Measurements from ENCODE around the gene AQP2.

Gene AQP2, protein sequence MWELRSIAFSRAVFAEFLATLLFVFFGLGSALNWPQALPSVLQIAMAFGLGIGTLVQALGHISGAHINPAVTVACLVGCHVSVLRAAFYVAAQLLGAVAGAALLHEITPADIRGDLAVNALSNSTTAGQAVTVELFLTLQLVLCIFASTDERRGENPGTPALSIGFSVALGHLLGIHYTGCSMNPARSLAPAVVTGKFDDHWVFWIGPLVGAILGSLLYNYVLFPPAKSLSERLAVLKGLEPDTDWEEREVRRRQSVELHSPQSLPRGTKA

DNA sequence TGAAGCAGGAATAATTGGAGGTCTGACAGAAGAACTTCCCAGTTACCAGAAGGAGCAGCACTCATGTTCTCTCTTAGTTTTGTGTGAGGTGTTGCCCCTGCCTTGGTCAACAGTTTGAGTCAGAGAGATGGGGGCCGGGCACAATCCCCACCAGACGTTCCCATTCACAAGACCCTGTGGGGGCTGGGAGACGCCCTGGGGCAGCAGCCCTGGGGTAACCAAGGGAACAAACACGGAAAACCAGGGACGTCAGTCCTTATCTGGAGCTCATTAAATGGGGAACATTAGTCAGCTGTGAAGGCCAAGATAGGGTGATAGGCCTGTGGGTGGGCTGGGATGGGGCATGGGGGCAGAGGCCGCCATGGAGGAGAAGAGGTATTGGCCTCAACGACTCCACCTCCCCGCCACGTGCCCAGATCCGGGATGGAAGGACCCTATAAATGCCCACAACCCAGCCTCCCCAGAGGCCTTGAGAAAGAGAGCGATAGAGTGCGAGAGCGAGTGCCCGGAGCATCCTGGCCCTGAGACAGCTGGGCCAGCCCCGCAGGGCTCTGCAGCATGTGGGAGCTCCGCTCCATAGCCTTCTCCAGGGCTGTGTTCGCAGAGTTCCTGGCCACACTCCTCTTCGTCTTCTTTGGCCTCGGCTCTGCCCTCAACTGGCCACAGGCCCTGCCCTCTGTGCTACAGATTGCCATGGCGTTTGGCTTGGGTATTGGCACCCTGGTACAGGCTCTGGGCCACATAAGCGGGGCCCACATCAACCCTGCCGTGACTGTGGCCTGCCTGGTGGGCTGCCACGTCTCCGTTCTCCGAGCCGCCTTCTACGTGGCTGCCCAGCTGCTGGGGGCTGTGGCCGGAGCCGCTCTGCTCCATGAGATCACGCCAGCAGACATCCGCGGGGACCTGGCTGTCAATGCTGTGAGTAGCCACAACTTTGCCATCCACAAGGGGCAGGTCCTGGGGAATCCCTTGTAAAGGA is at the start of gene AQP2:
AQP2 (plus strand) TSS at position 465 of the 979 bp plus-strand sequence; CDS start at position 559, 94 bp downstream.
- Histone ChIP-seq H3K27ac (ENCODE audit: low read length) (no peak within 1 kb of the TSS), H3K36me3 (ENCODE audit: insufficient read depth, low read depth, low read length) (no peaks in the 10 kb centered on the region), H3K4me3 (ENCODE audit: low read length) (no peak within 1 kb of the TSS), H3K27me3 (ENCODE audit: insufficient read depth, low read length) (peaks cover 14% of the 10 kb centered on the region), H3K9ac (ENCODE audit: low read depth, low read length) (no peak within 1 kb of the TSS), H3K9me3 (ENCODE audit: insufficient read depth, low read depth, low read length) (no peaks in the 10 kb centered on the region), H3K4me1 (ENCODE audit: insufficient read depth, low read length) (peaks cover 12% of the 10 kb centered on the region; the same call in 1 of the 2 replicates)

DNA sequence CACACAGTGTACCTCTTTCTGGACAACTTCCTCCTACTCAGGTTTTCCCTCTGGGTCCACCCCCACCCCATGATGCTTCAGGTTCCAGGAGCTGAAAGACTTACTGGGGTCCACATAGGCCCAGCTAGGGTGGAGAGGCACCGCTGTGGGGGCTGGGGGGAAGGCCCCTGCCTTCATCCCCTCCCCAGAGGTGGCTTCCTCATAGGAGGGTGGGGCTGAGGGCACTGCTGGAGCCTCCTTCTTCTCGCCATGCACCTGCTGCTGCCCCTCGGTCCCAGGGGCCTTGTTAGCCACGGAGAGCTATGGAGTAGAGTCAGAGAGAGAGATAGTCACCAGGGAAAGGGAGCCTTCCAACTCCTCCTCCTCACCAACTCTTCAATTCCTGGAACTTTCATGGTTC is 49.5 kb upstream of the AQP2 start:
- Histone ChIP-seq H3K4me3 (ENCODE audit: low read length) (no peak overlapping the region), H3K27me3 (ENCODE audit: insufficient read depth, low read length) (peaks cover 29% of the 10 kb centered on the region), H3K4me1 (ENCODE audit: insufficient read depth, low read length) (peaks cover 3% of the 10 kb centered on the region; the same call in 1 of the 2 replicates), H3K9me3 (ENCODE audit: insufficient read depth, low read depth, low read length) (no peaks in the 10 kb centered on the region), H3K27ac (ENCODE audit: low read length) (no peak overlapping the region), H3K36me3 (ENCODE audit: insufficient read depth, low read depth, low read length) (no peaks in the 10 kb centered on the region), H3K9ac (ENCODE audit: low read depth, low read length) (no peak overlapping the region)

DNA sequence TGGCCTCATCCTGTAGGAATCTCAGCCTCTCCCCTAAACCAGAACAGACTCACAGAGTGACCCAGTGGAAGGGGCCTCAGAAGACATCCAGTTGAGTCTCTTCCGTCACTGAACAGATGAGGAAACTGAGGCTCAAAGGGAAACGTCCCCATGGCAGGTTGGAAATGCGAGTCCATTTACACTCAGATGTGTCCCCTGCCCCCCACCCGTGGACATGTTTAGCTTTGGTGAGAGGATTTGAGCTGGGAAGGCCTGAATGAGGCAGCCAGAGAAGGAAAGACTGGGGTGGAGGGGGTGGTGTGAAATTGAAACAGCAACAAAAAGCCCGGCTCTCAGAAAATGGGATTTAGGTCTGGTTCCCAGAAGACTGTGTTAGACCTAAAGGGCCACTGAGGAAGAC is 48.6 kb upstream of the AQP2 start:
- no peak overlapping the region for H3K27ac ChIP-seq (ENCODE audit: low read length)
- no peaks in the 10 kb centered on the region for H3K9me3 ChIP-seq (ENCODE audit: insufficient read depth, low read depth, low read length)
- peaks cover 3% of the 10 kb centered on the region; the same call in 1 of the 2 replicates for H3K4me1 ChIP-seq (ENCODE audit: insufficient read depth, low read length)

DNA sequence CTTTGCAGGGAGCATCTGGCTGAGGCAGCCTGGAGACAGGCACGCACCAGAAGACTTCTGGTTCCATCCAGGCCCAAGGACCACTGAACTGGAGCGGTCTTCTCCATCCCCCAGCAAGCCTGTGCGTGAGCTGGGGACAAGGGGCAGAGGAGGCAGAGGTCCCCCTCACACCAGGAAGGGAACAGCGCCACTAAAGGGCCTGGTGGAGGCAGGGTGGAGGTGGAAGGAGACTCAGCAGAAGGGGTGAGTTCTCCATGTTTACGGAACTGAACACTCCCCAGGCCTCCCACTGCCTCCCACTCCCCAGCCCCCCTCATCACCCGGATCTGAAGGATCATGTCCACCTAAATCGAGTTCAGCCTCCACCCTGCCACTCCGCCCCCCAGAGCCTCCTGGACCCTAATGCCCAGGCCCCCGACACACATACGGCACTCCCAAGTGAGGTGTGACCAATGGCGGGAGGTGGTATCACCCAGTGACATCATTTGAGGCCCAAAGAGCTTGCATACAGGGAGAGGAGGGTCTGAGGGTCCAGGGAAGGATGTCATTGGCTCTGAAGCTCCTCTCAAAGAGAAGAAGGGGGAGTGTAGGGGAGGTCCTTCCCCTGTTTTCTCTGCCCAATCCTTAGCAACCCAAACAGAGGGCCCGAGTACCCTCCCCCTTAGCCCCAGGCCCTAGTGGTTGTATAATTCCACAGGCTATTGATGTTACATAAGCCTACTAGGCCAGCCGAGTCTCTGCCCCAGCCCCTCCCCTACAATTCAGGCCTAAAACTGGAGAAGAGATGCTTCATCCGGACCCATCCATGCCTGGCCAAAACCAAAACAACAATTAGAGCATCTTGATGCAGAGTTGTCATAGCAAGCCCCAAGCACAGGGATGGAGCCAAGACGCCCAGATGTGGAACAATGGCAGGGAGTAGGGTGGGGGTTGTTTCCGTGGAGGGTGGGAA is 47.9 kb upstream of the AQP2 start:
- Histone ChIP-seq H3K4me1 (ENCODE audit: insufficient read depth, low read length) (peaks cover 3% of the 10 kb centered on the region; the same call in 1 of the 2 replicates), H3K4me3 (ENCODE audit: low read length) (no peak overlapping the region), H3K27ac (ENCODE audit: low read length) (no peak overlapping the region), H3K9me3 (ENCODE audit: insufficient read depth, low read depth, low read length) (no peaks in the 10 kb centered on the region), H3K36me3 (ENCODE audit: insufficient read depth, low read depth, low read length) (no peaks in the 10 kb centered on the region), H3K27me3 (ENCODE audit: insufficient read depth, low read length) (peaks cover 29% of the 10 kb centered on the region), H3K9ac (ENCODE audit: low read depth, low read length) (no peak overlapping the region; the same call in 1 of the 2 replicates)

More for the DNA sequence above, 48.6 kb upstream of the AQP2 start:
- no peak overlapping the region for H3K4me3 ChIP-seq (ENCODE audit: low read length)
- no peaks in the 10 kb centered on the region for H3K36me3 ChIP-seq (ENCODE audit: insufficient read depth, low read depth, low read length)
- no peak overlapping the region for H3K9ac ChIP-seq (ENCODE audit: low read depth, low read length)
- H3K27me3 ChIP-seq (ENCODE audit: insufficient read depth, low read length): peaks cover 29% of the 10 kb centered on the region

DNA sequence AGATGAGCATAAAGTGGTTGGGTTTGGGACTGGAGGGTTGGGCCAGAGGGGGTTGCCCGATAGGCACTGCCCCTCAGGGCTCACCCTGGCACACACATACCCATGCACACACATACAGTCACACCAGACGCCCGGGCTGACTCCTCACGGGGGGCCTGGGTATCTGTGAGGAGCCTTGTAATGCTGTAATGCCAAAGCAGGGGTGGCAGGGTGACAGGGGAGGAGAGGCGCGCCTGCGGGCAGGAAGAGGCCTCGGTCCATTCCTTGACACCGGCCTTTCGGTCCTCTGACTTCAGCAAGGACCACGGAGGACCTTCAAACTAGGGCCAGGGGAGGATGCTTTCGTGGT is 47.2 kb upstream of the AQP2 start:
- H3K4me1 ChIP-seq (ENCODE audit: insufficient read depth, low read length): peaks cover 3% of the 10 kb centered on the region; the same call in 1 of the 2 replicates
- H3K4me3 ChIP-seq (ENCODE audit: low read length): peak overlapping the region; percentile 57; the same call in 1 of the 2 replicates
- H3K36me3 ChIP-seq (ENCODE audit: insufficient read depth, low read depth, low read length): no peaks in the 10 kb centered on the region
- H3K9me3 ChIP-seq (ENCODE audit: insufficient read depth, low read depth, low read length): no peaks in the 10 kb centered on the region
- no peak overlapping the region for H3K9ac ChIP-seq (ENCODE audit: low read depth, low read length)
- no peak overlapping the region for H3K27ac ChIP-seq (ENCODE audit: low read length)
- peaks cover 29% of the 10 kb centered on the region for H3K27me3 ChIP-seq (ENCODE audit: insufficient read depth, low read length)

DNA sequence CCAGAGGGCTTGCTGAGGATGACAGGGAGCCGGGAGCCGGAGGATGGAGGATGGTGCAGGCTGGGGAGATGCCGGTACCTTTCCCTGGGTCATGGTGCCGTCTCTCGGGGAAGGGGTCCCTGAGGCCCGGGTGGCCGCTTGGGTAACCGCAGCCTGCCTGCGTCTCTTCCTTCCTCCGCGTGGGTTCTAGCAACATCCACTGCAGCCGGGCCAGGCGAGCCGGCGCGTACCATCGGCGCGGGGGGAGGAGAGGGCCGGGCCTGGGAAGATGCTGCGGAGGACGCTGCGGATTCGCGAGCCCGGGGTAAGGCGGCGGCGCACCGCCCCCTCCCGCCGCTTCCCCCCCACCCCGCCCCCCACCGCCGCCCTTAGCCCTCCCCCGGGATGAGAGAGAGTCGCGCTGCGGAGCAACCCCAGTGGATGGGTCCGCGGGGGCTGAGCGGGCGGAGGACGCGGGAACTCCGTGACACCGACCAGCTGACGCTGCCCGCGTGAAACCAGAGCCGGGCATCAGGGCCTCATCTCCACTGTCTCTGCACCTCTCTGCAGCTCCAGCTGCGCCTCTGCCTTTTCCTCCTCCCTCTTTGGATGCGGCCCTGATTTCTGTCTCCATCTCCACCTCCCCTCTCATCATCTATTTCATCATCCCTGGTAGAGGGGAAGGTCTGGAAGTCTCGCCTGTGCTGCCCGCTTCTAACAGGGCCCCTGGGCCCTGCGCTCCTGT is 46.7 kb upstream of the AQP2 start, which contains the start of gene FAIM2:
FAIM2 (minus strand) TSS at position 201 of the 724 bp plus-strand sequence; CDS start at position 93, 108 bp downstream.
- Histone ChIP-seq H3K9ac (ENCODE audit: low read depth, low read length) (peak within 1 kb of the TSS; percentile 21), H3K36me3 (ENCODE audit: insufficient read depth, low read depth, low read length) (no peaks in the 10 kb centered on the region), H3K27ac (ENCODE audit: low read length) (no peak within 1 kb of the TSS)

DNA sequence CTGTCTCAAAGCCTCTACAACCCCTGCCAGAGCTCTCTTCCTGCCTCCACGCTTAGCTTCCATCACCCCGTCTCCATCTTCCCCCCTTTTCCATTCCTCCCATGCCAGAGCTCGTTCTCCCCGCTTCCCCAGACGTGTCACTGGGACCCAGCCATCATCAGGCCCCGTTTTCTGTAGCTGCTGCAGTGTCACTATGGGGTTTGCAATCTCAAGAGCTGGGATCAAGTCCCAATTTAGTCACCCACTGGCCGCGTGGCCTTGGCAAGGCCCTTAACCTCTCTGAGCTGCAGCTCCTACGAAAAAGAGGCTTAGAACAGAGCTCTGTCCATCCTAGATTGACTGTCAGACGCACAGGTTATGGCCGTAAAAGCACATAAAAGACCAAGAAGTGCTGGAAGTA is 45.9 kb upstream of the AQP2 start:
- Histone ChIP-seq H3K9me3 (ENCODE audit: insufficient read depth, low read depth, low read length) (no peaks in the 10 kb centered on the region), H3K9ac (ENCODE audit: low read depth, low read length) (peak overlapping the region; percentile 21), H3K27me3 (ENCODE audit: insufficient read depth, low read length) (peaks cover 37% of the 10 kb centered on the region), H3K27ac (ENCODE audit: low read length) (no peak overlapping the region), H3K4me1 (ENCODE audit: insufficient read depth, low read length) (peaks cover 6% of the 10 kb centered on the region; the same call in 1 of the 2 replicates), H3K4me3 (ENCODE audit: low read length) (peak overlapping the region; percentile 39; the same call in 1 of the 2 replicates), H3K36me3 (ENCODE audit: insufficient read depth, low read depth, low read length) (no peaks in the 10 kb centered on the region)

More for the DNA sequence above, 46.7 kb upstream of the AQP2 start, which contains the start of gene FAIM2:
- Histone ChIP-seq H3K4me3 (ENCODE audit: low read length) (peak within 1 kb of the TSS; percentile 57; the same call in 1 of the 2 replicates), H3K9me3 (ENCODE audit: insufficient read depth, low read depth, low read length) (no peaks in the 10 kb centered on the region), H3K27me3 (ENCODE audit: insufficient read depth, low read length) (peaks cover 29% of the 10 kb centered on the region), H3K4me1 (ENCODE audit: insufficient read depth, low read length) (peaks cover 3% of the 10 kb centered on the region; the same call in 1 of the 2 replicates)

DNA sequence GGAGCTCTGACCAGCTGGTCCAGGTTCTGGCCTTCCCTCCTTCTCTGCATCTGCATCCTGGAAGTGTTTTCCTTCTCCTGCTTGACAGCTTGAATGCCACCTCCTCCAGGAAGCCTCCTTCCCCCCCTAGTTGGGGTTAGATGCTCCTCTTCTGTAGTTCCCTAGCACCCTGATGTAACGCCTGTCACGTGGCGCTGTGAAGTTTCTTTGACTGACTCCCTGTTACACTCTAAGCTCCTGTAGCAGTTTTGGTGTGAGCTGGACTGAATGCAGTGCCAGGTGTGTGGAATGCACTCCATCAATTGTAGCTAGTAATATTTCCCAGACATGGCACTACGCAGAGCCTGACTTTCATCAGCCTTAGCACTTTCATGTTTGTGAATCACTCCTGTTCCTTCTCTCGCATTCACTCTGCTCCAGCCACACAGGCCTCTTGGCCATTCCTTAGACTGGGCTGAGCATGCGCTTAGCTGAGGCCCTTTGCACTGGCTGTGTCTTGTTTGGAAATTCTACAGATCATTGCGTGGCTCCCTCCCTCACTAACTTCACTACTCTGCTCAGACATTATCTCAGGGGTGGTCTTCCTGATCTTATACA is 44.7 kb upstream of the AQP2 start:
- Histone ChIP-seq H3K4me1 (ENCODE audit: insufficient read depth, low read length) (peaks cover 7% of the 10 kb centered on the region; the same call in 1 of the 2 replicates), H3K9ac (ENCODE audit: low read depth, low read length) (no peak overlapping the region), H3K9me3 (ENCODE audit: insufficient read depth, low read depth, low read length) (no peaks in the 10 kb centered on the region), H3K27ac (ENCODE audit: low read length) (no peak overlapping the region), H3K36me3 (ENCODE audit: insufficient read depth, low read depth, low read length) (no peaks in the 10 kb centered on the region), H3K27me3 (ENCODE audit: insufficient read depth, low read length) (peaks cover 47% of the 10 kb centered on the region), H3K4me3 (ENCODE audit: low read length) (no peak overlapping the region)

DNA sequence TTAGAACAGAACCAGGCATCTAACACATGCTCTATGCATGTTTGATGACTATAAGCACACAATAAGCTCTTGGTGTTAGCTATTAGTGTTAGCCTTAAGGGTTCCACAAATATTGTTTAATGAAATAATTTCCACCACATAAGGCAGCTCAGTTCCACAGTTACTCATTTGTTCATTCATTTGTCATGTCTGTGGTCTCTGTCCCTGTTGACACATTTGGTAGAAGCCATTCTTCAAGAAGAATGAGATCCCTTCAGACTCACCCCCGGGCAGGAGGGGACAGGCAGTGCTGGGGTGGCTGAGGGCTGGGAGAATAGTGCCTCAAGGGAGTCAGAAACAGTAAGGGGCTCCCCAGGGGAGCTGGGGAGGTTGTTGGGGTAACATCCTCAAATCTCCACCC is 43.2 kb upstream of the AQP2 start:
- H3K9ac ChIP-seq (ENCODE audit: low read depth, low read length): no peak overlapping the region
- H3K27ac ChIP-seq (ENCODE audit: low read length): no peak overlapping the region
- peaks cover 10% of the 10 kb centered on the region; the same call in 1 of the 2 replicates for H3K4me1 ChIP-seq (ENCODE audit: insufficient read depth, low read length)
- no peaks in the 10 kb centered on the region for H3K9me3 ChIP-seq (ENCODE audit: insufficient read depth, low read depth, low read length)
- peaks cover 58% of the 10 kb centered on the region for H3K27me3 ChIP-seq (ENCODE audit: insufficient read depth, low read length)
- H3K36me3 ChIP-seq (ENCODE audit: insufficient read depth, low read depth, low read length): no peaks in the 10 kb centered on the region
- H3K4me3 ChIP-seq (ENCODE audit: low read length): no peak overlapping the region

DNA sequence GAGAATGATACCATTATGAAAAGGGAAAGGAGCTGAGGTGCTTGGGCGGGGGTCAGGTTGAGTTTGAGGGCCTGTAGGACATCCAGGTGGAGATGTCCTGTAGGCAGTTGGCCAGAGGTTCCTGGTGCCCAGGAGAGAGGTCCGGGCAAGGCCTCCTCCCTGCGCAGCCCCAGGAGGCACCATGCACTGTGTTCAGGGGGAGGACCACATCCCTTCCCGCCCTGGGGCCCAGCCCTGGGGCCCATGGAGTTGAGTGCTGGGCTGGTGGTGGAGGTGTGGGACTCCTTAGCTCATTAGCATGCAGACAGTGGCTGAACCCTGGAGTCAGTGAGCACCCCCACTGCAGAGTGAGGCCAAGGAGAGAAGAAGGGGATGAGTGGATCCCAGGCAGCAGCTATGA is 41.2 kb upstream of the AQP2 start:
- Histone ChIP-seq H3K9me3 (ENCODE audit: insufficient read depth, low read depth, low read length) (no peaks in the 10 kb centered on the region), H3K36me3 (ENCODE audit: insufficient read depth, low read depth, low read length) (no peaks in the 10 kb centered on the region), H3K27ac (ENCODE audit: low read length) (no peak overlapping the region), H3K9ac (ENCODE audit: low read depth, low read length) (no peak overlapping the region), H3K27me3 (ENCODE audit: insufficient read depth, low read length) (peaks cover 42% of the 10 kb centered on the region), H3K4me3 (ENCODE audit: low read length) (no peak overlapping the region), H3K4me1 (ENCODE audit: insufficient read depth, low read length) (peaks cover 14% of the 10 kb centered on the region)

All from iPS-20b (cell line).